Neuron (in vitro differentiated cells): Measurements from ENCODE around the gene SEMA4F.

ENCODE experiments used
- H2AFZ ChIP-seq: one replicate; pipeline ENCODE4 v1.6.1; 2013; ENCODE audit warnings: low read depth, mild to moderate bottlenecking, inconsistent platforms, low read length, moderate library complexity
- H3K27me3 ChIP-seq: one replicate; pipeline ENCODE4 v1.6.1; 2013; ENCODE audit warnings: low read length; ENCODE audit not compliant: insufficient read depth
- H3K36me3 ChIP-seq: one replicate; pipeline ENCODE4 v1.6.1; 2013; ENCODE audit warnings: low read length; ENCODE audit not compliant: insufficient read depth
- H3K4me1 ChIP-seq: one replicate; pipeline ENCODE4 v1.6.1; 2013; ENCODE audit warnings: low read length; ENCODE audit not compliant: insufficient read depth
- H3K4me3 ChIP-seq: 2 replicates; pipeline ENCODE4 v1.5.1; 2013; ENCODE audit warnings: mild to moderate bottlenecking, low read length, moderate library complexity
- H3K9me3 ChIP-seq: one replicate; pipeline ENCODE4 v1.6.1; 2013; ENCODE audit warnings: low read length

SEMA4F gene

DNA sequence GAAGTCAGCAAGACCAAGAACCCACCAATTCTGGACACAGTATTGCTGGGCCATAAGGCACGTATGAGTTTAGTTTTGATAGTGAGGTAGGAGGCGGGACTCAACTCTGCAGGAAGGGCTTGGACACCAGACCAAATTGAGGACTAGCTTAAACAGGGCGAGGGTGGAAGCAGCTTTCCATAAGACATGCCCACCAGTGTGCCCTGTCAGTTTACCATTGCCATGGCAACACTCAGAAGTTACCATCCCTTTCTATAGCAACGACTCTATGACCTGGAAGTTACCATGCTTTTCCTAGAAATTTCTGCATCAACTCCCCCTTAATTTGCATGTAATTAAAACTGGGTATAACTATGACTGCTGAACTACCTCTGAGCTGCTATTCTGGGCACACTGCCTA lies 8.7 kb upstream of the SEMA4F start:
- peaks cover 2% of the 10 kb centered on the region for H3K9me3 ChIP-seq
- no peak overlapping the region for H3K4me3 ChIP-seq
- H3K27me3 ChIP-seq = peaks cover under 1% of the 10 kb centered on the region
- no peaks in the 10 kb centered on the region for H3K36me3 ChIP-seq
- peaks cover 12% of the 10 kb centered on the region for H3K4me1 ChIP-seq
- H2AFZ ChIP-seq = peak overlapping the region; percentile 28

DNA sequence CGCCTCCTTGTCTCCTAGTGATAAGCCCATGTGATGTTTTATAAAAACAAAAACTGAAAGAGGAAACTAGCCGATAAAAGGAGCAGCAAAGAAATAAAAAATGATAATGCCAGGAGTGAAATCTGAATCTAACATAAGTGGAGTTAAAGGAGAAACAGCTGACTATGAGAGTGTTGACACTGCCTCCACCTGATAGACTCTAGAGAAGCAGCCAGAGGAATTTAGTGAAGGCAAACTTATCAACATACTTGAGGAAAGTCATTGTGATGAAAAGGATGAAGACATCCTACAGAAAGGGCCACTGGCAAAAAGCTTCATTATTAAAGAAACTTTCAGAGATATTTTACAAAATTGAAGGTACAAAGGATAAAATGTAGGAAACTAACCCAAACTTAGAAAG lies 7.8 kb upstream of the SEMA4F start:
- H3K4me3 ChIP-seq = no peak overlapping the region
- H3K4me1 ChIP-seq = peaks cover 12% of the 10 kb centered on the region
- no peaks in the 10 kb centered on the region for H3K36me3 ChIP-seq
- H3K27me3 ChIP-seq = peaks cover 9% of the 10 kb centered on the region
- H2AFZ ChIP-seq = no peak overlapping the region
- H3K9me3 ChIP-seq = peaks cover 2% of the 10 kb centered on the region

DNA sequence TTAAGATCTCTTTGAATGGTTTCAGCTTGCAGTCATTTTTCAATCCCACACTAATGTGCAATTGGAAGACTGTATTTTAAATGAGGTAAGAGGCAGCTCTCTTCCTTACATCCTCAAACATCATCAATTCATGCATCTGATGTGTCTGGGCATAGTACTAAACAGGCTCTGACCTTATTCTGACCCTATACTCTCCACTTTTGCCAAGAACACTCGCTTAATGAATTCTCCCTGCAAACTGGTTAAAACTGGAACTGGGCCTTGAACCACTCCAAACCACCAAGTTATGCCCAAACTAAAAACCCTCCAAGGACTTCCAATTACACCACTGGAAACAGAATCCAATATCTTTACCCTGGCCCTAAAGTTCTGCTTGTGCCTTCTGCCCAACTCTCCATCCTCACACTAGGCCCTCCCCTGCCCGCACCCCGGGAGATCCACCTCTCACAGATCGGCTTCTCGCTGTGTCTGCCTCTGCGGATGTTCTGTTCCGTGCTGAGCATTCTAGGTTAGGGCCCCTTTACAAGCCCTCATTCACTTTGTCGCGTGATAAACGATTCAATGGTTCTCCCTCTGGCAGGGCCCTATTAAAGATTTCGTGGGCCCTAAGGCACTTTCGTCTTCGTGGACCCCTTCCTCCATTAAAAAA lies 7.1 kb upstream of the SEMA4F start:
- H3K4me1 ChIP-seq = peaks cover 12% of the 10 kb centered on the region
- H2AFZ ChIP-seq = no peak overlapping the region
- no peak overlapping the region for H3K4me3 ChIP-seq

DNA sequence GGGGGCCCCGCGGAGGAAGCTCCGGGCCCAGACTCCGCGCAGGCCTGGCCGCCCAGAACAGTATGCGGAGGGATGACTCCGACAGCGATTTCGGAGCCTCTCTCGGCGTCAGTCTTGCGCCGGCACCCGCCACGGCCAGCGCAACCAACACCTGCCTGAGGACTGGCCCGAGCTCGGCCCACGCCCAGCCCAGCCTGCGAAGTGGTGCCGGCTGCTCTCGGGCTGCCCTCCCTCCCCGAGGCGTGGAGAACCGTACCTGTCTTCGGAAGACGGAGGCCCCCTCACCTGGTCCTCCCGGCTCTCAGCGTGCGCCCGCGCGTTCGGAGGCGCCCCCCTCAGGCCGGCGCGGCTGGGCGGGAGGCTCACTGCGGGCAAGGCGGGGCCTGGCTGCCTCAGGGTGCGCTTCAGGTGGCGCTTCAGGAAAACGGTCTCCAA lies 6.0 kb upstream of the SEMA4F start, which contains the start of gene M1AP:
Gene M1AP, minus strand, starts transcription at position 322 of the 435 bp plus-strand sequence. CDS start 8,055 bp downstream, outside the sequence.
- H3K4me1 ChIP-seq = peaks cover 12% of the 10 kb centered on the region
- peaks cover 2% of the 10 kb centered on the region for H3K9me3 ChIP-seq
- H3K4me3 ChIP-seq = no peak within 1 kb of the TSS
- no peak within 1 kb of the TSS for H2AFZ ChIP-seq
- H3K36me3 ChIP-seq = no peaks in the 10 kb centered on the region
- H3K27me3 ChIP-seq = peaks cover 13% of the 10 kb centered on the region

More for the DNA sequence above, 7.1 kb upstream of the SEMA4F start:
- peaks cover 9% of the 10 kb centered on the region for H3K27me3 ChIP-seq
- no peaks in the 10 kb centered on the region for H3K36me3 ChIP-seq
- H3K9me3 ChIP-seq = peaks cover 2% of the 10 kb centered on the region

DNA sequence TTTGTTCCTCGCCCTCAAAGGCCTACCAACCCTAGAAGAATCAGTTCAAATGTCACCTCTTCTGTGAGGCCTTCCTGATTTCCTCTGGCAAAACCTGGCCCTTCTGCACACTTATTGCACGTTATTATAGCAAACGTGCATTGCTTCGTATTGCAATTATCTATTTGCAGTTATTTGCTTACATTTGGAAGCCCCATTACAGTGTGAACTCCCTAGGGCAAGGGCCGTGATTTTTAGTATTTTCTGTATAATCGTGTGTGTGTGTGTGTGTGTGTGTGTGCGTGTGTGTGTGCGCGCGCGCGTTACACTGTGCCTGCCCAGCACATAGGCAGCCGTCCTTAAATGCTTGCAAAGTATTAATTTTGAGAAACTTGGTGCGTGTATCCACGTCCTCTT lies 460 bp upstream of the SEMA4F start:
- peaks cover 9% of the 10 kb centered on the region for H3K4me1 ChIP-seq
- peaks cover 13% of the 10 kb centered on the region for H3K27me3 ChIP-seq
- peaks cover 2% of the 10 kb centered on the region for H3K9me3 ChIP-seq
- peak overlapping the region; percentile 42 for H2AFZ ChIP-seq
- H3K4me3 ChIP-seq = peak overlapping the region; percentile 88
- peaks cover 5% of the 10 kb centered on the region for H3K36me3 ChIP-seq

DNA sequence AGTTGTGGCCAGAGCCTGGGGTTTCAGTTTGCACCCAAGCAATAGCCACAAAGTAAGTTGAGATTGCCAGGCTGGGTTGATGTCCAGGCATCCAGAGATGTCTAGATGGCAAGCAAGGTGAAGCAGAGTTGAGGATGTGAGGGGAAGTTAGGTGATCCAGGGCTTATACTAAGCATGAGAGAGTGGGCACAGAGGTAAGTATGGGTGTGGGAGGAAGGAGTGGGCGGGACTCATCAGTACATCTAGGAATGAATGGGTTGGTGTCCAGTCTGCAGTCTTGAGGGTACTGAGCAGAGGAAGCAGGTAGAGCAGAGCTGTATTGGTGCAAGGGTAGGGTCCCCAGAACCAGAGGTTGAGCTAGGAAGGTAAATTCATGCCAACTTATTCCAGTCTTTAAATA lies 1.5 kb downstream of the SEMA4F start:
- H3K36me3 ChIP-seq = peaks cover 9% of the 10 kb centered on the region
- no peak overlapping the region for H2AFZ ChIP-seq
- peaks cover 10% of the 10 kb centered on the region for H3K27me3 ChIP-seq
- H3K9me3 ChIP-seq = no peaks in the 10 kb centered on the region
- no peak overlapping the region for H3K4me3 ChIP-seq
- H3K4me1 ChIP-seq = peaks cover 9% of the 10 kb centered on the region

DNA sequence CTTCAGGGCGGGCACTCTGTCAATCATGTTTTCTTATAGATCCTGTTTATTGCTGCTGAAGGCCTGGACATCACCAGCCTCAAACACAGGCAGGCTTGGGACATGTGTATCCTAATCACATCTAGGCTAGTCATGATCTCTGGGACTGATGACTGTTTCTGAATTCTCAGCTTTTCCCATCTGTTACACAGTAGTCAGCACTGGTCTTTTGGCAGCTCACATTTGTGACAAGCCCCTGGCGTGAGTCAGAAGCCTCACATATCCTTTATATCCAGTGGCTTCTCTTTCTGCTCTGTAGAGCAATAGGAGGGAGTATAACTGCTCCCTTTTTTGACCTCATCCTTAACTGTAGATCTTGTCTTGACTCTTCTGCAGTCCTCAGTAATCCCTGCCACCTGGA lies 4.5 kb downstream of the SEMA4F start:
- peaks cover 12% of the 10 kb centered on the region for H3K36me3 ChIP-seq
- peaks cover 8% of the 10 kb centered on the region for H3K4me1 ChIP-seq
- H3K27me3 ChIP-seq = no peaks in the 10 kb centered on the region
- no peak overlapping the region for H3K4me3 ChIP-seq
- H3K9me3 ChIP-seq = no peaks in the 10 kb centered on the region
- H2AFZ ChIP-seq = no peak overlapping the region

DNA sequence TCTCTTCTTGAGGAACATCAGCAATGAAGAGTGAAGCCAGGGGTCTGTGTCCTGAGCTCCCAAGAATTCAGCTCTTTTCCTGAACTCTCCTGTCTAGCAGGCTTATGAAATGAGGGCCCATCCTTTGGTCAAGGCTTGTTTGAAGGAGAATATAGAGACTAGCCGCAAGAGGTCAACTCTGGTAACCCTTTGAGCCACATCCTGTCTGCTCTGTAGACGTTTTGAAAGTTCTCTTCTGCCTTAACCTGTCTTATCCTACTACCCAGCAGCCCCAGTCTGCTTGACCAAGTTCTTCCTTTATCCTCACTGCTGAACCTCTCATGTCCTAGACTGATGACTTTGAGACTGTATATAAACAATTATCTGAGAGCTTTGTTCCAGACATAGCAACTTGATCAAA lies 5.4 kb downstream of the SEMA4F start:
- Histone ChIP-seq H3K36me3 (peaks cover 12% of the 10 kb centered on the region), H3K4me1 (peaks cover 7% of the 10 kb centered on the region), H3K27me3 (no peaks in the 10 kb centered on the region), H3K9me3 (no peaks in the 10 kb centered on the region), H3K4me3 (no peak overlapping the region), H2AFZ (no peak overlapping the region)

DNA sequence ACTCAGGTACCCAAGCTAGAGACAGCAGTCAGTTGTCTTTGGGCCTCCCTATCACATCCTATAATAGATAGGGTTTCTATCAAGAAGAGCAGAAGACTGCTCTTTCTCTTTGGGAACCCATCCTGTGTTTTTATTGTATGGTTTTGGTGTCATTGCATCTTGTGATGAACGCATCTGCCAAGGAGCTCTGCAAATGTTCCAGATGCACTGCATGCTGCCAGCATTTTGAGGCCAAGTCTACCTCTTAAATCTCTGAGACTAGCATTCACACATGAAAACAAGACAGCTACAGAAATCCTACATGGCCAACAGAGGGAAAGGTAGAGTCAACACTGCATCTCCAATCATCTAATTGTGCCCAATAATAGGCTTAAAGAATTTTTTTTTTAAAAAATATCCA lies 14.0 kb downstream of the SEMA4F start:
- Histone ChIP-seq H3K27me3 (no peaks in the 10 kb centered on the region), H3K9me3 (no peaks in the 10 kb centered on the region), H3K4me1 (no peaks in the 10 kb centered on the region), H3K4me3 (no peak overlapping the region), H3K36me3 (no peaks in the 10 kb centered on the region), H2AFZ (no peak overlapping the region)

DNA sequence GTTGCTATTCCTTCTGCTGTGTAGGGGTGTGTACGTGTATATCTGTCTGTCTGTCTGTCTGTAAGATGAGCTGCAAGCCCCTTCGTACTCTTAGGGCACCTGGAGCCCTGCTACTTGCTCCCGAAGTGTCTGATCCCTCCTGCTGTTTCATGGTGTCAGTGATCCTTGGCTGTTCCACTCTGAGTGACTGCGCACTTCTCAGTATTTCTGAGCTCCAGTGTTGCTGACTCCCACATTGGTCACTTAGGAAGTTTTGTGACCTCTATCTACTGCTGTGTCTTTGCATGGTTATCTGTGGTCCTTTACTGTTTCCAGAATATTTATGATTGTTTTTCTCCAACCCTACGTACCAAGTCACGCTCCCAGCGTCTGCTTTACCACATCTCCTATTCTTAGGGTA lies 16.2 kb downstream of the SEMA4F start:
- H3K4me1 ChIP-seq = no peaks in the 10 kb centered on the region
- H3K36me3 ChIP-seq = peaks cover 7% of the 10 kb centered on the region
- H3K27me3 ChIP-seq = no peaks in the 10 kb centered on the region
- H3K4me3 ChIP-seq = no peak overlapping the region
- no peak overlapping the region for H2AFZ ChIP-seq
- no peaks in the 10 kb centered on the region for H3K9me3 ChIP-seq

DNA sequence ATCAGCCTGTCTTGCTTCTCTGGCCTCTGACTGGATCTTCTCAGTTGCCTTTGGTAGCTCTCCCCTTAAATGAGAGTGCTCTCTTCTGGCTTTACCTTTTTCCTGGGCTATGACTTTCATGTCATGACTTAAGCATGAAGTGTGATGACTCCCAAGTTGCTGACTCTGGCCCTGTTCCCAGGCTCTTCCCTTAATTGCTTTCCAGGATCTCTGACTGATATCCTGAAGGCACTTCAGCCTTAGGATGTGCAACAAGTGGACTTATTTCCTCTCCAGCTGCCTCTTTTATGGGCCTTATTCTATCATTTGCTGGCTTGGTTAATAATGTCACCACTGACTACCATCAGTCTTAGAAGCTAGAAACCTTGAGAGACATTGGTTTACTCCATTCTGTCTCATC lies 17.4 kb downstream of the SEMA4F start:
- H3K4me1 ChIP-seq = no peaks in the 10 kb centered on the region
- peaks cover 18% of the 10 kb centered on the region for H3K36me3 ChIP-seq

DNA sequence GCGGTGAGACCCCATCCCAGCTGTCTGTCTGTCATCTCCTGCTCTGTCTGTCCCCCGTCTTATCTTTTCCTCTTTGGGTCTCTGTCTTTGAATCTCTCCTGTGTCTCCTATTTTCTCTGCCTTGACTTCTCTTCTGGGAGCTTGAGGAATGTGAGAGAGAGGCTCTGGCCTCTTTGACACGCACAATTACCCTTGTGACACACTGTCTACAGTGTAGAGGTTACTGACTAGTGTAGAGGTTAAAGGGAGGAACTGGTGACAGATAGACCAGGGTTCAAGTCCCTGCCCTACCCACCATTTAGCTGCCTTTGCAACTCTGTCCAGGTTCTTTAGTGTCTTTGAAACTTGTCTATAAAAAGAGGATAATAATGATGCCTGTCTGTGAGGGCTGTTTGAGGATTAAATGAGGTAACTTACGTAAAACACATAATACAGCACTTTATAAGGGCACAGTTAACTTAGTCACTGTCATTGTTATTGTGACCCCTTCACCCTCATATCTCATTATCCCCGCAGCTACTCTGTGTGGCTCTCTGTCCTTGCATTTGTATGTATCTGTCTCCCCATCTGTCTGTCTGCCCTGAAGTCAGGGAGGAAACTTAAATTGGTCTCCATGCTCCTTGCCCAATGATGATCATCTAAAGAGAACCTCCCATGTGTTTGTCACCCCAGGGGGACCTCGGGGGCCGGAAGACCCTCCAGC lies 19.9 kb downstream of the SEMA4F start:
- H3K9me3 ChIP-seq = no peaks in the 10 kb centered on the region
- no peaks in the 10 kb centered on the region for H3K27me3 ChIP-seq
- H3K36me3 ChIP-seq = peaks cover 22% of the 10 kb centered on the region
- H3K4me3 ChIP-seq = no peak overlapping the region
- H3K4me1 ChIP-seq = no peaks in the 10 kb centered on the region
- H2AFZ ChIP-seq = no peak overlapping the region

More for the DNA sequence above, 17.4 kb downstream of the SEMA4F start:
- H3K4me3 ChIP-seq = no peak overlapping the region
- no peaks in the 10 kb centered on the region for H3K27me3 ChIP-seq
- no peaks in the 10 kb centered on the region for H3K9me3 ChIP-seq
- no peak overlapping the region for H2AFZ ChIP-seq

DNA sequence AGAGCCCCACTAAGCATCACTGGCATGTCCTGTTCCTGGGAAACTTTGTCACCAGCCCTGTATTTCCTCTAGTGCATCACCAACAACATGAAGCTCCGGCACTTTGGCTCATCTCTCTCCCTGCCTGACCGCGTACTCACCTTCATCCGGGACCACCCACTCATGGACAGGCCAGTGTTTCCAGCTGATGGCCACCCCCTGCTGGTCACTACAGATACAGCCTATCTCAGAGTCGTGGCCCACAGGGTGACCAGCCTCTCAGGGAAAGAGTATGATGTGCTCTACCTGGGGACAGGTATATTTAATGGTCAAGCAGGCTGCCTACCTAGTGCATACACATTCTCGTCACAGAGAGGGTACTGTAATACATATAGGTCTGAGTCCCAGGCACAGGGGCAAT lies 21.0 kb downstream of the SEMA4F start:
- Histone ChIP-seq H3K36me3 (peaks cover 25% of the 10 kb centered on the region), H3K9me3 (no peaks in the 10 kb centered on the region)

More for the DNA sequence above, 21.0 kb downstream of the SEMA4F start:
- Histone ChIP-seq H3K4me1 (no peaks in the 10 kb centered on the region), H3K4me3 (no peak overlapping the region), H2AFZ (no peak overlapping the region), H3K27me3 (no peaks in the 10 kb centered on the region)
